Peyer's patch (tissue), 4 donors: ENCODE data around the gene CNTNAP2. TPM values are rescaled to one million over a fixed set of nuclear protein-coding genes. Genes with fewer than 3 reads are reported as not detected.

Experiments used
- DNase-seq, 3 donors: peaks; one replicate each; pipeline ENCODE4 v3.0.0-alpha.2; 2017 to 2019
- H3K27ac ChIP-seq, 4 donors: fragments of 200-600 bp; sonication (generic); one replicate each; pipeline ENCODE4 v1.5.1; 2016 to 2019
- H3K27me3 ChIP-seq, 2 donors: fragments of 200-600 bp; sonication (generic); one replicate each; pipeline ENCODE4 v1.5.1; 2019
- H3K36me3 ChIP-seq, 3 donors: fragments of 200-600 bp; sonication (generic); one replicate each; pipeline ENCODE4 v1.5.1; 2016 to 2019
- H3K4me1 ChIP-seq, 4 donors: fragments of 200-600 bp; sonication (generic); one replicate each; pipeline ENCODE4 v1.5.1; 2016 to 2019
- H3K4me3 ChIP-seq, 4 donors: fragments of 200-600 bp; sonication (generic); 1 replicate in 3 of 4; 2 replicates in 1 of 4; pipeline ENCODE4 v1.5.1; 2016 to 2019; ENCODE audit warnings: mild to moderate bottlenecking in 1 of 4
- H3K9me3 ChIP-seq, 4 donors: fragments of 200-600 bp; sonication (generic); one replicate each; pipeline ENCODE4 v1.5.1; 2016 to 2019; ENCODE audit warnings: mild to moderate bottlenecking in 1 of 4
- POLR2A ChIP-seq, 2 donors: fragments of 450-650 bp; IDR thresholded peaks; one replicate each; pipeline ENCODE4 v1.5.1; 2017; ENCODE audit warnings: antibody characterized with exemption in 2 of 2, mild to moderate bottlenecking in 2 of 2, moderate library complexity in 2 of 2
- total RNA-seq, 4 donors: library from RNA; depleted of rRNA; stranded (reverse); fragments of >200 nt; gene quantifications; one replicate each; pipeline ENCODE4 v1.1.0, GENCODE V29; 2016
- TF ChIP-seq, protein P1 (sequence below), 6 experiments: fragments of 450-650 bp in 4 of 6; fragments of 200-600 bp in 2 of 6; sonication (generic) in 1 of 6; IDR thresholded peaks; one replicate each; pipeline ENCODE4 v1.5.1; 2017 to 2019; ENCODE audit warnings: antibody characterized with exemption in 6 of 6, mild to moderate bottlenecking in 3 of 6, moderate library complexity in 1 of 6

The CNTNAP2 gene
- total RNA-seq, 4 donors from 2014 or later = 1.5 to 4.9 (median 3.6) TPM

DNA sequence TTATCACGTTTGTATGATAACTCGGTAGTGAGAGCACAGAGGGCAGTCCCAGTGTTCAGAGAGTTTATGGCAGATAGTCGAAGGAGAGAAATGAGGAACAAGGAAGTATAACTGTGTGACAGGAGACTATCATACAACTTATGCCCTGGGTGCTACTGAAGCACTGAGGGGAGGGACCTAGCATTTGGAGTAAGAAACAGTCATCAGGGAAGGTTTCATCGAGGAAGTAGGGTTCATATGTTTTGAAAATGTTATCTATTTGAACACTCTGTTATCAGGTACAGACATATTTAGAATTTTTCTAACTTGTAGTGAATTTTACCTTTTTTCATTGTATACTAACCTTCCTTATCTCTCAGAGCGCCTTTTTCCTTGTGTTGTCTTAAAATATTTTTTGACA lies 1259.6 kb downstream of the CNTNAP2 start:
- Histone ChIP-seq H3K27me3 (no peaks in the 10 kb centered on the region), H3K9me3 (peaks cover 0 to 4% (median 0%) of the 10 kb centered on the region in 4 donors), H3K27ac (no peak overlapping the region), H3K4me1 (no peaks in the 10 kb centered on the region), H3K36me3 (no peaks in the 10 kb centered on the region), H3K4me3 (no peak overlapping the region)
- DNase-seq = no peak
- TF ChIP-seq POLR2A (IDR thresholded peaks at IDR 0.05) = no peak
- TF ChIP-seq, protein P1, sequence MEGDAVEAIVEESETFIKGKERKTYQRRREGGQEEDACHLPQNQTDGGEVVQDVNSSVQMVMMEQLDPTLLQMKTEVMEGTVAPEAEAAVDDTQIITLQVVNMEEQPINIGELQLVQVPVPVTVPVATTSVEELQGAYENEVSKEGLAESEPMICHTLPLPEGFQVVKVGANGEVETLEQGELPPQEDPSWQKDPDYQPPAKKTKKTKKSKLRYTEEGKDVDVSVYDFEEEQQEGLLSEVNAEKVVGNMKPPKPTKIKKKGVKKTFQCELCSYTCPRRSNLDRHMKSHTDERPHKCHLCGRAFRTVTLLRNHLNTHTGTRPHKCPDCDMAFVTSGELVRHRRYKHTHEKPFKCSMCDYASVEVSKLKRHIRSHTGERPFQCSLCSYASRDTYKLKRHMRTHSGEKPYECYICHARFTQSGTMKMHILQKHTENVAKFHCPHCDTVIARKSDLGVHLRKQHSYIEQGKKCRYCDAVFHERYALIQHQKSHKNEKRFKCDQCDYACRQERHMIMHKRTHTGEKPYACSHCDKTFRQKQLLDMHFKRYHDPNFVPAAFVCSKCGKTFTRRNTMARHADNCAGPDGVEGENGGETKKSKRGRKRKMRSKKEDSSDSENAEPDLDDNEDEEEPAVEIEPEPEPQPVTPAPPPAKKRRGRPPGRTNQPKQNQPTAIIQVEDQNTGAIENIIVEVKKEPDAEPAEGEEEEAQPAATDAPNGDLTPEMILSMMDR (IDR thresholded peaks at IDR 0.05) = no peak

GRCh38 chr7:147380926-147381325 lies 1264.3 kb downstream of the CNTNAP2 start:
- H3K27me3 ChIP-seq = no peaks in the 10 kb centered on the region
- H3K4me3 ChIP-seq = no peak overlapping the region
- TF ChIP-seq, protein P1 (IDR thresholded peaks at IDR 0.05) = no peak
- no peak for TF ChIP-seq POLR2A (IDR thresholded peaks at IDR 0.05)
- no peaks in the 10 kb centered on the region for H3K36me3 ChIP-seq
- peaks cover 0 to 4% (median 0%) of the 10 kb centered on the region in 4 donors for H3K9me3 ChIP-seq
- no peak for DNase-seq
- no peaks in the 10 kb centered on the region for H3K4me1 ChIP-seq
- no peak overlapping the region for H3K27ac ChIP-seq

- Histone ChIP-seq H3K36me3 (no peaks in the 10 kb centered on the region), H3K4me3 (no peak overlapping the region), H3K9me3 (peaks cover 0 to 9% (median 0%) of the 10 kb centered on the region in 4 donors), H3K27me3 (no peaks in the 10 kb centered on the region), H3K27ac (no peak overlapping the region), H3K4me1 (no peaks in the 10 kb centered on the region)
- DNase-seq = no peak
- TF ChIP-seq POLR2A (IDR thresholded peaks at IDR 0.05) = no peak
- TF ChIP-seq, protein P1 (IDR thresholded peaks at IDR 0.05) = no peak
Observed at GRCh38 chr7:147394329-147394728, 1277.7 kb downstream of the CNTNAP2 start.

- no peaks in the 10 kb centered on the region for H3K27me3 ChIP-seq
- no peak overlapping the region for H3K4me3 ChIP-seq
- H3K27ac ChIP-seq = no peak overlapping the region
- H3K36me3 ChIP-seq = no peaks in the 10 kb centered on the region
- no peak for DNase-seq
- TF ChIP-seq, protein P1 (IDR thresholded peaks at IDR 0.05) = no peak
- no peak for TF ChIP-seq POLR2A (IDR thresholded peaks at IDR 0.05)
- peaks cover 0 to 4% (median 0%) of the 10 kb centered on the region in 4 donors for H3K9me3 ChIP-seq
- no peaks in the 10 kb centered on the region for H3K4me1 ChIP-seq
Observed at GRCh38 chr7:147400221-147400689, 1283.7 kb downstream of the CNTNAP2 start.

GRCh38 chr7:147400925-147401324 lies 1284.3 kb downstream of the CNTNAP2 start:
- DNase-seq = no peak
- H3K27me3 ChIP-seq = no peaks in the 10 kb centered on the region
- H3K4me3 ChIP-seq = no peak overlapping the region
- H3K36me3 ChIP-seq = no peaks in the 10 kb centered on the region
- no peaks in the 10 kb centered on the region for H3K4me1 ChIP-seq
- TF ChIP-seq, protein P1 (IDR thresholded peaks at IDR 0.05) = no peak
- no peak for TF ChIP-seq POLR2A (IDR thresholded peaks at IDR 0.05)
- peaks cover 0 to 4% (median 0%) of the 10 kb centered on the region in 4 donors for H3K9me3 ChIP-seq
- no peak overlapping the region for H3K27ac ChIP-seq

DNA sequence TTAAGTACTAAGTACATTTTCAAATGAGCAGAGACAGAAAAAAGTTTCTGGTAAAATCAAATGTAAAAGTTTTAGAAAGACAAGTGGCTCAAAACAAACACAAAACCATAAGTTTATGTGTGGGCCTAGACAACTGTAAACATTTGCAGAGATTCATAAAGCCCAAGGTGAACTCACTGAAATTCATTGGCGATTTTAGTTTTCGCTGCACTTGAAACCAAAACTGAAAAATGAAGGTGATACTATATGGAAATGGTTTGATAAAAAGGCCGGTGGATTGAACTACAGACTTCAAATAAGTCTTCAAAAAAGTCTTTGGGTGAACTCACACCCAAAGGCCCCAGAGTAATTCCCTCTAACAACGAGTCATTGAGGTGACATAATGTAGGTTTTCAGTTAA lies 1289.0 kb downstream of the CNTNAP2 start:
- TF ChIP-seq, protein P1 (IDR thresholded peaks at IDR 0.05) = no peak
- no peak for TF ChIP-seq POLR2A (IDR thresholded peaks at IDR 0.05)
- no peak overlapping the region for H3K27ac ChIP-seq
- H3K27me3 ChIP-seq = no peaks in the 10 kb centered on the region
- no peak for DNase-seq
- no peaks in the 10 kb centered on the region for H3K4me1 ChIP-seq
- H3K4me3 ChIP-seq = no peak overlapping the region
- no peaks in the 10 kb centered on the region for H3K9me3 ChIP-seq
- H3K36me3 ChIP-seq = no peaks in the 10 kb centered on the region
